Medulla oblongata (tissue), 1 donor: Measurements from ENCODE around the gene VEGFA.

Experiments
- DNase-seq: peaks from one replicate; pipeline ENCODE4 v3.0.0-alpha.2; 2015; ENCODE audit errors: extremely low spot score

VEGFA gene

DNA sequence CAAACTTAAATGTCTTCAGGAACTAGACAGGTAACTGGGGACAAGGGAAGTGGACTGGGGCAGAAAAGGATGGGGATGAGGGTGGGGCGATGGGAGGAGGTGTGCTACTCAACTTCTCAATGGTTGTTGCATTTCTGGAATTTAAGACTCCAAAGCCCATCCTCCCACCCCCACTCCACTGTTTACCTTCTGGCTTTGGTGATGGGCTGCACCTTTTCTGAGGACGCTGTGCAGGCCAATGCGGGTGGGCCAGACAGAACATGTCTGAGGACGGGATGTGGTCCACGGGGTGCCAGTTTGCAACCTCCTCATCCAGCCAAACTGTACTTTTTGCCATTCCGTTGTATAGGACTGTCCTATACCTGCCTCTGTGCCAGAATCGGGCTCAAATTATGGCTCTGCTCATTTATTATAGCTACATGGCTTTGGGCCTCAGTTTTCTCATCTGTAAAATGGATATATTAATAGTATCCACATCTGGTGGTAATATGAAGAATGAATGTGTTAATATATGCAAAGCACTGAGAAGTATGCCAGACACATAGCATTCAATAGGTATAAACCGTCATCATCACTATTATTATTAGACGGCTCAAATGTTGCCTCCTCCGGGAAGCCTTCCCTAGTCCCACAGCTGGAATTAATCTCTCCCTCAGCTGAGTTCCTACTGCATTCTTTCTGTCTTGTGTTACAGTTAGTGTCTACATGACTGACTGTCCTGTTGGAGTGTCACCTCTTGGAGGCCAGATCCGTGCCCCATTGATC is 31.0 kb upstream of the VEGFA start:
- no peak for DNase-seq

DNA sequence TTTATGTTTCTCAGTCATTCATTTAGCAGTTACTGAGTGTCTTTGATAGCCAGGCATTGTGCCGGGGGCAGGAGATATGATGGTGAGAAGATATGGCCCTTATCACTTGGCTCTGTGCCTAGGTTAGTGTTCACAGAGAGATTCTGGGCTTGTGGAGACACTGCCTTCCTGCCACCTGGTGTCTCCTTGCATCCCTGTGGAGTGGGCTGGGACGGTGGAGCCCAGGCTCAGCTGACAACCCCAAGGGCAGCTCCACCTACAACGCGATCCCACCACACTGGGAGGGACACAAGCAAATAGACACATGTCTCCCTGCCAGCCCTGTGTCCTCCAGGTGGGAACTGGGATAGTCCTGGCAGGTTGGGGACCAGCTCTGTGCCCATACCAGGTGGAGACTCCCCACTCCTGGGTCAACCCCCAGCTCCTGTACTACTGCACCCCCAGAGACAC is 30.3 kb upstream of the VEGFA start:
- no peak for DNase-seq

DNA sequence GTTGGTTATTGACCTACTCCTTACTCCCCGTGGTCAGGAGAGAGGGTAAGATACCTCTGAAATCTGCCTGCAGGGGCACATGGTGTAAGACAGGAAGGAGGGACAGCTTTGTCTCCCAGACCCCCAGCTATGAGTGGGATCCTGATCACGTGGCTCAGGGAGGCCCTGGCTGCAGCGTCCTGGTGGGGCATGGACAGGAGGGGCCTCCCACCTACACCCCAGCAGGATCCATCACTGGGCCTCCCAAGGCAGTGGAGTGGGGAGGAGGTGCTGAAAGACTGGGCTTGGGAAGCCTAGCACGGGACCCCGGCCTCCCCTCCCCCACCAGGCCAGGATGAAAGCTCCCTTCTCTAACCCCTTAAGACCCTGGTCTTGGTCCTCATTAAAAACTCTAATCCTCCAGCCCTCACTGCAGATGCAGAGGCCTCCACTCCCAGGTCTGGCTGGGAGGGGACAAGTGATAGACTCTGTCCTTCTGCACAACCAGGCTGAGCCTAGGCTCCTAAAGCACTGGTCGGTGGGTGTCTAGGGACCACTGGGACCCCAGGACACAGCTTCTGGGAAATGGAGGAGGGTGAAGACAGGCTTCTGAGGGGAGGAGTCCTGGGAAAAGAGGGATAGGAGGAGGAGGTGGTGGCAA is 29.6 kb upstream of the VEGFA start:
- DNase-seq, result no peak

DNA sequence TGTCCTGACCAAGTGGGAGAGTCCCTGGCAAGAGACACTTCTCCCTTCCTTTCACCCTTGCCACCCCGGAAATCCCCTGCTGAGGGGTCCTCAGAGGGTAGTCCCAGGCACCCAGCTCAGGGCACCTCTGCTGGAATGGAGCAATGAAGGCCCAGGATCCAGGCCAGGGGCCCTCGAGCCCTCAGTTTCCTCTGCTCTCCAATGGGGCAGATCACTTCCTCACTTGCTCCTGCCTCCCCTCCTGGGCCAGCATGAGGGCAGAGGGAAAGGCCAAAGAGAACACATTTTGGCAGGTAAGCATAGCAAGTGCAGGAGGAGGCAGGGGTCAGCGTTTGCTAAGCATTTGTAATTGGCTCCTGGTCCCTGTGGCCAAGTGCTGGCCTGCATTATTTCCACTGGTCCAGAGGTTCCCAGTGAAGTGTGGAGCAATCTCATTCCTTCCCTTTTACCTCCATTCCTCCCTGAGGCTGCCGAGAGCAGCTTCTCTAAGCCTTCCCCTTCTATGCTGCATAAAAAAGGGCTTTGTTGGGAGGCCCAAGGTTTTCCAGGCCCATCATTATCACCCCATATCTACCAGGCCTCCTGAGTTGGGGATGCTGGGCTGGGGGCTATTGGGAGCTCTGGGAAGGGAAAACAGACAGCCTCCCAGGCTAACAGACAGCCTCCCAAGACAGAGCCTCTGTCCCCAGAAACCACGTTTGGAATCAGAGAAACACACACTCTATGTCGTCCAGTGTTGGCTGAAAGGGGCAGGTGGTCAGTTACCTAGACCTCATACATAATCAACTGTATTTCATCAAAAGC is 28.8 kb upstream of the VEGFA start:
- DNase-seq, result no peak

DNA sequence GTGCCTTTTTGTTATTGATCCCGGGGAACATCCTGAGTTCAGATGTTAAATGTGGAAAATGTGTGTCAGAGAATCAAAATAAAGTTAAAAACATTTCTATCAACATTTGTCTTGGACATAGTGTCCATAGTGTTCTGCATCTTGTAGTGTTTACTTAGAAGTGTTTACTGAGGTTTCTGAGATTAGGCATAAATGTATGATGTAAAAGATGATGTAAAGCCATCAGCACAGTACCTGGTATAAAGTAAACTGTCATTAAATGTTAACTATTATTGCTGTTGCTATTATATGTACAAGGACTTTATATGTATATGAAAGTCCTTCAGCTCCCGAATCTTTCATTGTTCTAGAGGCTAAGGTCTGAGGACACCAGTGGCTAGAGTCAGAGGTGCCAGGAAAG is 28.2 kb upstream of the VEGFA start:
- no peak for DNase-seq

DNA sequence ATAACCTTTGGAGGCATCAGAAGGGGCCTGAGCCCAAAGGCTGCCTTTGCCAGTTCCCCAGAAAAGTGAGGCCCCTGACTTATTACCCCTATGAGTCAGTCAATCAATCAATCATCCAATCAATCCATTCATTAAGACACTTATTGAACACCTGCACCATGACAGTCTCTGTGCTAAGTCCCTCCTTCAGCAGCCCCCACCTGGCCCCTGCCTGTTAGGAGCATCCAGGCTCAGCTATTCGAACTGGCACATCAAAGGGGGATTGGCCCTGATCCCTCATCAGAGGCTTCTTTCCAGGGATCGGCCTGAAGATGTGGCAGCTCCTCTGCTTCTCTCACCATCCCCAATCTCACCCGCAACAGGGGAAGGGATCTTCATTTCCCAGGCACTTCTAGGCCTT is 27.7 kb upstream of the VEGFA start:
- DNase-seq, result no peak

DNA sequence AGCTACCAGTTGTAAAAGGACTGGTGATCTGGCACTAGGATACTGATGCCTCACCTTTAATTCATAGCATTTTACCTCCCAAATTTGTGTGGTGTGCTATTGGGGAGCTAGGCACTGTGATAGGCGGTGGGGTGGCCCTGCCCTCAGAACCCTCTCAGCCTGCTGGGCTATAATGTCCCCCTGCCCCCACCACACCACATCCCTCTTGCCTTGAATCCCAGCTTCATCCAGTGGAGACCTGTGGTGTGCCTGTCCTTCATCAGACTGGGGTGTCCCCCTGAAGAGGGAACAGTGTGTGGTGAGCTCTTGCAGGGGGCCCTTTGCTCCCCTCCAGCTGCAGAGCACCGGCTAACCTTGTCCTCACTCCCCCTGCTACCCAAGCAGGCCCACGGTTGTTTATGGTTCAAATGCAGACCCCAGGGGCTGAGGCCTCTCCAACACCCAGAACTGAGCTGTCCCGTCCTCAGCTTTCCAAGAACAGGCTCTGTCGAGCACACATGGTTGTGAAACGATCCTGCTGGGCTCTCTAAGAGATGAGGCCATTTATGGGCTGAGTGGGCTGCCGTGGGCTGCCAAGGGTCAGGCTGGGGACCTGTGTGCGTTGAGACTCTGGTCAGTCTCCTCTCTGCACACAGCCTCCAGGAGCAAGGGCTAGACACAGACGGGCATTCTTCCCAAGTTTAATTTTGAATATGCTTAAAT is 26.9 kb upstream of the VEGFA start:
- DNase-seq, result no peak

DNA sequence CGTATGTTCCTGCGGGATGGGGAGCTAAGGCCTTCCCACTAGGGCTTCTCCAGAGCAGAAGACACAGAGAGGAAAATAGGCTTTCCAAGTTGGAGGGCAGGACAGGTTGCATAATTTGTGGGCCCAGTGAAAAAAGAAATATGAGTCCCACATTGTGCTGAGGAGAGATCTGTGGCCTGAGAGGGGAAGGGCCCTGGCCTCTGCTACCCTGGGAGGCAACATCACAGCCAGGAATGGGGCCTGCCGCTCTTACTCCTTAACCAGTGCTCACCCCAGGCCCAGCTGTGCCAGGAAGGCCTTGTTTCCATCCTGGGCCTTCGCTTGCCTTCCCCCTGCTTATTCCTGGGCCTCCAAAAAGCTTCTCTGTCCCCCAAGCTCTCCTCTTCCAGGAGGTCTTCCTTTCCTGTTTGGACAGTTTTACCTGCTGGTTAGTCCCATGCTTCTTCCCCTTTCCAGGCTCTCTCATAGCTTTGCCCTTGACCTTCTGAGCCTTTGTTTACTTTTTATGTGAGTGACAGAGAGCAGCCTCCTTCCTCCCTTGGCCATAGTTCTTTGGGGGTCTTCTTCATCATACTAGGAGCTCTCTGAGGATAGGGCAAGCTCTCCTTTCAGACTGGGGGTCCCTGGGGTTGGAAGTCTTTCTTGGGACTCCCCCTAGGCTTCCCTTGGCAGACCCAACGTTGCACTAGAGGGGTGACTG is 26.2 kb upstream of the VEGFA start:
- no peak for DNase-seq

DNA sequence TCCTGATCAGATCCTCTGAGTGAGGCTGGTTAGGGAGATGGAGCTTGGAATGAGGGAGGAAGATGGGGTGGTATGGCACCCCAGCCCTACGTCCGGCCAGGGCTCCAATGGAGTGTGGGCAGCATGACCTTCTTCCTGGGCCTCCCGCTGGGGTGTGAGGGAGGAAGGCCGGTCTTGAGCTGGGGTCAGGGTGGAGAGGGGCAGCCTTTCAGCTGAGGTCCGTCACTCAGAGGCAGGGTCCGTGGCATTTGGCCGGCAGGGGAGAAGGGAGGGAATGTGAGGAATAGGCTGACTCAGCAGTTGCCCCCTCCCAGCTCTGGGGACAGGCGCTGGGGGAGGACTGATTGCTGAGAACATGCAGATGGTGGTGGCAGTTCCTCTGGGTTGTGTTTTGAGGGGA is 25.5 kb upstream of the VEGFA start:
- no peak for DNase-seq

DNA sequence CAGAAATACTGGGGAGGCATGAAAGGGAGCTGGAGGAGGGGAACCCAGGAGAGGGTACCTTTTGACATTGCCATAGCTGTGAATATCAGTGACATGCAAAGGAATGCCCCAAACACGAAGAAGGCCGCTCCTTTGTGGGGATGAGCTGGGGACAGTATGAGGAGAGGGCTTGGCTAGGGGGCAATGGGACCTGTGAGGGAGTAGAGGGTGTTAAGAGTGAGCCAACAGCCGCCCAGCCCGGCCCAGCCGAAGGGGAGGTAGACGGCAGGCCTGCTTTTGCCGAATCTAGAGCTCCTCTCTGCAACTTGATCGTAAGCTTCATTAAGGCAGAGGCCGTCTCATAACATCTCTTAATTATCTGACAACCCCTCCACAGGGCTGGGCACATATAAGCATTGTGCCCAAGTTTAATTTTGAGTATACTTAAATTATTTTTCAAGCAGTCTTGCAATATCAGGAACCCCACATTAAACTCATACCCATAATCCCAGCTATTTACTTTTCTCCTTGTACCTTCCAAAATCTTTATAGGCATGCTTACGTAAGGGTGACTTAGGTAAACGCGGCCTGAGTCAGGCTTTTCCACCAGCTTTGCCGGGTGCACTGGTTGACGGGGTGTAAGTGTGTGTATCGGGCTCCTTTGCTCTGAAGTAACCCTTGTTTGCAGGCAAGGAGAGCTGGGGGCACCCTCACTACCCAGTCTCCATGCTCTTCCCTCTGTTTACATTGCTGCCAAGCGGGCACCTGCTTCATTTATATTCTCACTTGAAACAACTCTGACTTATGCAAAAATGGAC is 24.9 kb upstream of the VEGFA start:
- DNase-seq, result no peak

DNA sequence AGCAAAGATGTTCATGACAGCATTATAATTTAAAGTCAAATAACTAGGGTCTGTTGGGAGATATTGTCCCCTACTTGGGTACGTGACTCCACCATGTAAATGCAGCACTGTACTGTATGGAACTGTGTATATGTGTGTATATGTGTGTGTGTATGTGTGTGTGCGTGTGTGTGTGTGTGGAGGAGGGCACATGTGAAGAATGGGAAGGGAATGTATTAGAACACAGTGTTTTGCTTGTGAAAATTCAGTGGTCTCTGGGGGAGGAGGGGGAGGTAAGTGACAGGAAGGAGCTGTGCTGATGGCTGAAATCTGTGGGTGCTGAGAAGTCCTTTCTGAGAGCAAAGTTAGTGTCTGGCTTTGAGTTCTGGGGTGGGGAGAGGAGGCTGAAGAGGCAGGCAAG is 23.9 kb upstream of the VEGFA start:
- DNase-seq, result no peak

DNA sequence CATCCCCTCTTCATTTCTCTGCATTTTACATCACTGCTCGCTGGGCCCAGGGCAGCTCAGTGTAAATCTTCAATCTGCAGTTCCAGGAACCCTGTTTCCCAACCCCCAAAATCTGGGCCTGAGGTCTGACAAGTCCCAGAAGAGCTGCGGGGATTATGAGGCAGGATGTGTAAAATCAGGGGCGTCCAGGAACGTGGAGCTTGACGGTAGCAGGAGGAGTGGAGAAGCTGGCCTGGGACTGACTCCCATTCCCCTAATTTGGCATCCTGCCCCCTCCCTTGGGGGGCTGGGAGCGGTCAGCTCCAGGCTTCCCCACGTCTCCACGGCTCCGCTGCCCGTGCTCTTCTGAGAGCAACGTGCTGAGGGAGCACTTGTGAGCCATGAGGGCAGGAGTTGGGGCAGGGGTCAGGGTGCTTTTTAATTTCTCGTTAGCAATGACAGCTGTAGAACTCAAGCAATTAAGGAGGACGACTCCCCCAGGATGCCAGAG is 23.4 kb upstream of the VEGFA start:
- no peak for DNase-seq

DNA sequence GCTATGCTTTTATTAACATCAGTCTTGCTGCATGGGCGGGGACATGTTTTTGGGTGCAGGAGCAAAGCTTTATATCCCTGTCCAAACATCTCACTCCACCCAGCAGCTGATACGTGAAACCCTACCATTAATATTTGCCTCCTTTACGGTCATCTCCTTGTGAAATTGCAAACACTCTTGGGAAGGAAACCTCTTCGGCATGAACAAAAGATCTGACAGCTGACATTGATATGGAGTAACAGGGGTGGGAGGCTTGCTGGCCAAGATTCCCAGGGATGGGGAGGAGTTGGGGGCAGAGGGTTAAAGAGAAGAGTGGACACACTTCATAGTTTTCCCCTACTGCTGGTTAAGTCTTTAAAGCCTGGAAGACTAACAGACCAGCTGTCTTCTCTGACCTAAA is 22.2 kb upstream of the VEGFA start:
- no peak for DNase-seq

DNA sequence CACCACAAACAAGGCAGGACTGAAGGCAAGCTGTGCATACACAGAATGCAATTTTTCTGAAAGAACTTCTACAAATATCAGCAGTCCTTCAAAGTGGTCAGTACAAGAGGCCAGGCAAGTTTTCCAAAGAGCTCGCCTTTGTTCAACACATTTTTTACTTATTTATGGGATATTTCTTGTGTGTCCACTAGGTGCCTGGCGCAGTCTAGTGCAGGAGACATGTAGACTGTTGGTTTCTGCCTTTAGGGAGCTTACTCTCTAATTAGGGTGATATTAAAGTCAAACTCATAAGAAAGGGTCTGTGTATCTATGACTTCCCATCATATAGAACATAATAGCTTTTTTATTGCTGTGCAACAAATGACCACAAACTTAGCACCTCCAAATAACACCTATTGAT is 21.2 kb upstream of the VEGFA start:
- no peak for DNase-seq

DNA sequence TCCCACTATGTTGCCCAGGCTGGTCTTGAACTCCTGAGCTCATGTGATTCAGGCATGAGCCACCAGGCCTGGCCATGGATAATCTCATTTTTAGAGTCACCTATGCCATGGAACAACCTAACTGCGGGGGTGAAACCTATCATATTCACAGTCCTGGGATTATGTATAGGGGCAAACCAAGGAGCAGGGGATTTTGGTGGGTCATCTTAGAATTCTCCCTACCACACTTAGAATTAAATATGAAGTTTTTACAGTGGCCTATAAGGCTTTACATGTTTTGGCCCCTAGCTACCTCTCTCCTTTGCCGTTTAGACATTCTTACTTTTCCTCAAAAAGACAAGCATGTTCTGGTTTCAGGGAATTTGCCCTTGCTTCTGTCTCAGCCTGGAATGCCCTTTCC is 20.6 kb upstream of the VEGFA start:
- no peak for DNase-seq

DNA sequence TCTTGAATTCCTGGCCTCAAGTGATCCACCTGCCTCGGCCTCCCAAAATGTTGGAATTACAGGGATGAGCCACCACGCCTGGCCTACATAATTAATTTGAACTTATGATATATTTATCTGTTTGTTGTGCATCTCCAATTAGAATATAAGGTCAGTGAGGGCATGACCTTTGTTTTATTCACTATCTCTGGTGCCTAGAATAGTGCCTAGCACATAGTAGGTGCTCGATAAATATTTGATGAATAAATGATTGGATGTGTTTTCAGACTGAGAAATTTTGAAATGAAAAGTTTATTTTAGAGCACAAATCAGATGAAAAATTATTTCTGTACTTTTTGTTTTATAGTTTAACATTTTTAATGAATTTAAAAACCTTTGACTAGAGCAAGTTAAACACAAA is 19.4 kb upstream of the VEGFA start:
- DNase-seq, result no peak

DNA sequence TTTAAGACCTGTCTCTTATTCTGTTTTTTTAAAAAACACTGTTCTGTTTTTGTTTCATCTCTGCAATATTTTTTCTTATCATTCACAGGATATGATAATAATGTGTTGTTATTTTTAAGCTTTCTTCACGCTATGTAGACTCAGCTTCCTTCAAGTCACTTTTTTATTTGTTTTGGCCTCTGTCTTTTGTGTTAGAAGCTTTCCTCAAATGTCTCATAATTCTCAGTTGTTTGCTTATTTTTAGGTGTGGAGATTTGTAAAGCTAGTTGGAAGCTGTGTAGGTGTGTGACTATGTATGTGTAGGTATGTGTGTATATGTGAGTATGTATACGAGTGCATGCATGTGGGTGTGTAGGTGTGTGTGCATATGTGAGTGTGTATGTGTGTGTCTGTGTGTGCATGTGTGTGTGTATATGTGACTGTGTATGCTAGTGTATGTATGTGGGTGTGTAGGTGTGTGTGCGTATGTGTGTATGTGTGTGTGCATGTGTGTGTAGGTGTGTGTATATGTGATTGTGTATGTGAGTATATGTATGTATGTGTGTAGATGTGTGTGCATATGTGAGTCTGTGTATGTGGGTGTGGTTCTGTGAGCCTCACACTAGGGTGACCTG is 16.3 kb upstream of the VEGFA start:
- DNase-seq, result no peak

DNA sequence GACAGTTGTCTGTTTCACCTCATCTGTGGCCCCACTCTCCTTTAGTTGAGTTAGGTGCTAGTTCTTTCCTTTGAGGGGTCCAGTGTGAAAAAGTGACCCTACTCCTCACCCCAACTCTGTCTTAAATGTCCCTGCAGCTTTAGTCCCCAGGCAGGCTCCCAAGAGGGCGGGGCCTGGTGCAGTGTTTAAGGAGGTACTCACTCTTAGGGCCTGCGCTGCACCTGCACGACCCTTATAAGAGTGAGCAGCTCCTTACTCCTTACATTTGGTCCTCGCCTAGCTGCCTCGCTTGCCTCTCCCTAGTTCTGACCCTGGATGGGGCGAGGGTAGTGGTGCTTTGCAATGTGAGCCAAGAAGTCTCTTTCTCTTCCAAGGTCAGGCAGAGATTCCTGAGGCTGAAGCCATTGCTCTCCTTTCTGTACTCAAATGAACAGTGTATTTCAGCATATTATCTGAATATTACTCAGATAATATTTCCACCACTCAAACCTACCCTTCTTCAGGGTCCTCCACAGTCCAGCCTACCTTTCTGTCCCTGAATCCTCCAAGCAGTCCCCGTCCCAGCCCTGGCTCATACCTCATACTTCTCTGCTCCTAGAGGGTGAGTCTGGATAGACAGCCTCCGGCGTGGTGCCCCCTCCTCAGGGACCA is 11.9 kb upstream of the VEGFA start:
- no peak for DNase-seq

DNA sequence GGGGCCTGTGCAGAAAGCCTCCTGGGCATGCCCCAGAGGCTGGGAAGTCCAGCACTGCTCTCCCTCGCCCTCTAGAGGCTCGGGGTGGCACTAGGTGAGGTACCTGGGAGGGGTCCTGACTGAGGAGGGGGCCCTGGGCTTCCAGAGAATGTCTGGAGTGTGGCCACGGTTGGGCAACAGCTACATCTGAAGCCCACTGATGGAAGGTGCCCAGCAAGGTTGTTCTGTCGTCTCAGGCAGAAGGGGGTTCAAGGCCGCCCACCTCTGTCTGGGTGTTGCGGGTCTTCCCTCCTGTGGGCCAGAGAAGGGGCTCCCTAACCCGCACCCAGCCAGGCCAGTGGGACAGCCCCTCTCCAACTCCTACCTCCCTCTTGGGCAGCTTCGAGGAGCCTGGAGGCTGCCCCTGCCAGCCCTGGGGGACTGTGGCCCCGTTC is 11.4 kb upstream of the VEGFA start:
- no peak for DNase-seq
